ENCODE data around the gene TP53TG5.

GRCh38 chr20:45328451-45328850 lies 49.7 kb downstream of the TP53TG5 start:
- TF ChIP-seq POLR2AphosphoS5 (IDR thresholded peaks at IDR 0.05; ENCODE audit: low read depth, low read length): no peak
- no peak for TF ChIP-seq POLR2A (IDR thresholded peaks at IDR 0.05; ENCODE audit: low read depth, low read length)
- no peak for TF ChIP-seq TAF1 (IDR thresholded peaks at IDR 0.05; ENCODE audit: low read depth, low read length)
- no peak for TF ChIP-seq POU2F2 (IDR thresholded peaks at IDR 0.05; ENCODE audit: low read depth, low read length)
- no peak for TF ChIP-seq PAX5 (IDR thresholded peaks at IDR 0.05; ENCODE audit: insufficient read depth, low read length, severe bottlenecking)

Measured in GM12891 (cell line).